Erythroblast (primary cell): Measurements from ENCODE around the gene ZNF248.

Experiments used
- GATA1 ChIP-seq: IDR thresholded peaks from 2 replicates; pipeline ENCODE4 v1.6.1; 2011; ENCODE audit warnings: low read depth, mild to moderate bottlenecking, control low read depth, low read length, moderate library complexity
- POLR2A ChIP-seq: IDR thresholded peaks from 2 replicates; pipeline ENCODE4 v1.6.1; 2011; ENCODE audit warnings: mild to moderate bottlenecking, low read length

- no peak for TF ChIP-seq POLR2A
- TF ChIP-seq GATA1, result no peak
These were observed 38.3 kb upstream of the ZNF248 start for GRCh38 chr10:37895674-37896073.
